ENCODE measurements around the gene KRT84. TPM values are rescaled to one million over a fixed set of nuclear protein-coding genes. Genes with fewer than 3 reads are reported as not detected.

The KRT84 gene
- total RNA-seq, 1 experiment from 2014 or later, result not detected

DNA sequence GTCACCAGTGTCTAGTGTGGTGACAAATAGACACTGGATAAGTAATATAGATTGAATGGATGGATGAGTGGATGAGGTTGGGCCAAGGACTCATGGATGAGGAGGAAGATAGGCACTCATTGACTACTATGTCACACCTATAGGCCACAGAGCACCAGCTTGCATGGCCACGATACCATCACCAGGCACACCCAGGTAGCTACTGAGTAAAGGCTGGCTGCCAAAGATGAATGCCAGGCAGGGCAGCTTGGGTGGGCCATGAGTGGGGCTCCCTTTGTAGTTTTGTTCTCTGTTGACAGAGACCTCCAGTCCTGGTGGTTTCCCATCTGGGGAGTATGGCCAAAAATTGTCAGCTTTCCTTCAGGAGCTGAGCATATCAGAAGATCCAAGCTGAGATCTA, 53.1 kb downstream of the KRT84 start:
- DNase-seq (ENCODE audit: low spot score), result no peak
- in situ Hi-C loops (cut with HindIII; ENCODE audit: low sequenced_read_pairs), result no loop called here

DNA sequence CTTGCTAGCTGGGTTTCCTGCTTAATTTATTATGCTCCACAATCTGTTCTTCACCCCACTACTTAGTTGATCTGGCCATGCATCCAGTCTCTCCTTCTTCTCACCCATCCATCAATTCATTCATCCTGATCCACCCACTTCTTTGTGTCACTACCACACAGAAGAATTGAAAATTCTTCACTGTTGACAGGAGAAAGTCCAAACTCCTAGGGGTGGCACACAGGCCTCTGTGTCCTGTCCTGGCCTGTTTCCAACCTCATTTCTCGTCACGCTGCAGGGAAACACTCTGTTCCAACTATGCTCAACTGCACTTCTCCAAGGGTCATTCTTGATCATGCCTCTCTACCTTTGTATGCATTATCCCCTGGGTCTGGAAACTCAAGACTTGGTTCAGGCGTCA, 53.6 kb downstream of the KRT84 start:
- in situ Hi-C loops (cut with HindIII; ENCODE audit: low sequenced_read_pairs), result no loop called here
- no peak for DNase-seq (ENCODE audit: low spot score)

DNA sequence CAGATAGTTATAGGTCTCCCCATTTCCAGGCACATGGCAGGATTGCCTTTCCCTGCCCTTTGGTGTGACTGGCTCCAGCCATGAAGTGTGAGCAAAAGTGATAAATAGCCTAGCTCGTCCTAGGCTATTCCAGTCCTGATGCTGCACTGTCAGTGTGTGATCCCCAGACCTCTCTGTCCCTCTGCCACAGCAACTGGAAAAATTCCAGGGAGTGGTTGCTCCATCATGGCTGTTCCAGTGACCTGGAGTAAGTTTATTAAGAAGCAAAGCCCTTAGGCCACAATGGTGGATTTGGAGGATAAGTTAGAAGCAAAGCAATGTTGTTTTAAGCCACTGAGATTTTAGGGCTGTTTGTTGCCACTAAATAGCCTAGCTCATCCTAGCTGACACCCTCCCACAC, 54.4 kb downstream of the KRT84 start:
- in situ Hi-C loops (cut with HindIII; ENCODE audit: low sequenced_read_pairs), result no loop called here
- no peak for DNase-seq (ENCODE audit: low spot score)

DNA sequence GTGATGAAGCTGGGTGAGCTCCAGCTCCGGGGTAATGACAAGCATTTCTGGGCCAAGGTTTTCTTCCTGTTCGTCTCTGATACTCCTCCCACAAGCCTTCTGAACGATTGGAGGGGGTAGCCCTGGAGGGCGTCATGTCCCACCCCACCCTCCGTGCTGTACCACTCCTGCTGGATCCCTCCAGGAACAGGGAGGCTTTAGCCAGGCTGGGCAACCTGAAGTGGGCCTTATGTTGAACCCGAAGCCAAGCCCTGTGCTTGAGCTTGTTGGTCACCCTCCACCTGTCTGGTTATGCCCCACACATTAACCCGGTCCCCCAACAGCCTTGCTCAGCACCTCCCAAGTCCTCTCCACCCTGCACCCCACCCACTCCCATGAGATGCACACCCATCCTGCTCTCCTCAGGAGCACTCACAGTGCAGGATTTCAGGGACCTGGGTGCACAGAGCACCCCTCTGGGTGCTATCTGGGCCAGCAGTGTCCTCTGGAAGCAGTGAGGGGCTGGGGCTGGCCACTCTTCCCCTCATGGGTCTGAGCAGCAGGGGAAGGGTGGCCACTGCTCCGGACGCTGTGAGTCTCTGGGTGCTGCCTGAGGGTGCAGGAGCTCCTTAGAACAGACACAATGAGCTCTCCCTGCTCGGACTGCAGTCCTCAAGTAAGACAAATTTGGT, 57.5 kb downstream of the KRT84 start:
- in situ Hi-C loops (cut with HindIII; ENCODE audit: low sequenced_read_pairs), result no loop called here
- DNase-seq (ENCODE audit: low spot score), result no peak

Other genes with a start within 250 kb of the KRT84 start
- gene KRT80, start 193.6 kb downstream of the KRT84 start, total RNA-seq (2014; rRNA removed; shearing (Covaris generic)), result 0.37 and 0.44 TPM in 2 replicates
- gene KRT7, start 152.4 kb downstream of the KRT84 start, total RNA-seq (2014; rRNA removed; shearing (Covaris generic)), result 0.49 TPM in 1 of 2 replicates, not detected in the other
- not detected in 2 replicates for gene KRT86, start 111.0 kb downstream of the KRT84 start, total RNA-seq (2014; rRNA removed; shearing (Covaris generic))
- not detected in 2 replicates for gene KRT81, start 94.1 kb downstream of the KRT84 start, total RNA-seq (2014; rRNA removed; shearing (Covaris generic))
- 0.07 TPM in 1 of 2 replicates, not detected in the other for gene KRT83, start 64.3 kb downstream of the KRT84 start, total RNA-seq (2014; rRNA removed; shearing (Covaris generic))
- gene KRT85, start 18.2 kb downstream of the KRT84 start, total RNA-seq (2014; rRNA removed; shearing (Covaris generic)), result not detected in 2 replicates
- gene KRT82, start 20.7 kb upstream of the KRT84 start, total RNA-seq (2014; rRNA removed; shearing (Covaris generic)), result not detected in 2 replicates
- gene KRT75, start 48.7 kb upstream of the KRT84 start, total RNA-seq (2014; rRNA removed; shearing (Covaris generic)), result 0.20 and 0.43 TPM in 2 replicates
- not detected in 2 replicates for gene KRT6B, start 66.5 kb upstream of the KRT84 start, total RNA-seq (2014; rRNA removed; shearing (Covaris generic))
- not detected in 2 replicates for gene KRT6C, start 88.2 kb upstream of the KRT84 start, total RNA-seq (2014; rRNA removed; shearing (Covaris generic))
- gene KRT6A, start 107.6 kb upstream of the KRT84 start, total RNA-seq (2014; rRNA removed; shearing (Covaris generic)), result not detected in 2 replicates
- not detected in 2 replicates for gene KRT5, start 134.7 kb upstream of the KRT84 start, total RNA-seq (2014; rRNA removed; shearing (Covaris generic))
- not detected in 2 replicates for gene KRT71, start 167.5 kb upstream of the KRT84 start, total RNA-seq (2014; rRNA removed; shearing (Covaris generic))
- not detected in 2 replicates for gene KRT74, start 188.2 kb upstream of the KRT84 start, total RNA-seq (2014; rRNA removed; shearing (Covaris generic))
- gene KRT72, start 215.8 kb upstream of the KRT84 start, total RNA-seq (2014; rRNA removed; shearing (Covaris generic)), result not detected in 2 replicates
- not detected in 2 replicates for gene KRT73, start 232.9 kb upstream of the KRT84 start, total RNA-seq (2014; rRNA removed; shearing (Covaris generic))

Data from G401 (cell line).